Astrocyte (in vitro differentiated cells and primary cell): Measurements from ENCODE around the gene RTN4. TPM values are rescaled to one million over a fixed set of nuclear protein-coding genes. Genes with fewer than 3 reads are reported as not detected.

Experiments used
- DNase-seq: peaks from one replicate; pipeline ENCODE4 v3.0.0-alpha.2; 2010; ENCODE audit warnings: low read depth
- FAIRE-seq: peaks from 2 replicates; lab custom pipeline; 2011; peaks lifted over from hg19 to GRCh38; lab: Jason Lieb, UNC
- H2AFZ ChIP-seq: 2 replicates; pipeline ENCODE4 v1.6.0; 2012; ENCODE audit warnings: low read depth, low read length, inconsistent platforms
- H3K27ac ChIP-seq: 2 replicates; pipeline ENCODE4 v1.5.1; 2011; ENCODE audit warnings: low read depth, low read length, inconsistent platforms
- H3K27me3 ChIP-seq: 2 replicates; pipeline ENCODE4 v1.6.0; 2011; ENCODE audit warnings: low read length, inconsistent platforms; ENCODE audit not compliant: insufficient read depth
- H3K36me3 ChIP-seq: 2 replicates; pipeline ENCODE4 v1.5.1; 2011; ENCODE audit warnings: low read length, inconsistent platforms; ENCODE audit not compliant: insufficient read depth
- H3K4me1 ChIP-seq: 2 replicates; pipeline ENCODE4 v1.5.1; 2011; ENCODE audit warnings: low read length, inconsistent platforms; ENCODE audit not compliant: insufficient read depth
- H3K4me2 ChIP-seq: 2 replicates; pipeline ENCODE4 v1.6.0; 2012; ENCODE audit warnings: low read length, inconsistent platforms
- H3K4me3 ChIP-seq: 2 replicates; pipeline ENCODE4 v1.5.1; 2011; ENCODE audit warnings: low read depth, mild to moderate bottlenecking, low read length, inconsistent platforms; ENCODE audit not compliant: insufficient read depth
- H3K79me2 ChIP-seq: 2 replicates; pipeline ENCODE4 v1.6.0; 2012; ENCODE audit warnings: mild to moderate bottlenecking, low read length, inconsistent platforms; ENCODE audit not compliant: insufficient read depth
- H3K9ac ChIP-seq: 2 replicates; pipeline ENCODE4 v1.6.0; 2012; ENCODE audit warnings: mild to moderate bottlenecking, low read length, inconsistent platforms
- H3K9me3 ChIP-seq: 2 replicates; pipeline ENCODE4 v1.5.1; 2012; ENCODE audit warnings: low read depth, mild to moderate bottlenecking, low read length, inconsistent platforms; ENCODE audit not compliant: insufficient read depth
- H4K20me1 ChIP-seq: 2 replicates; pipeline ENCODE4 v1.6.0; 2012; ENCODE audit warnings: low read length, inconsistent platforms; ENCODE audit not compliant: insufficient read depth
- H3K27ac Mint-ChIP-seq: one replicate; pipeline ENCODE4 v1.8.0; 2021; ENCODE audit warnings: mild to moderate bottlenecking, mixed read lengths; ENCODE audit not compliant: unreplicated experiment
- H3K27me3 Mint-ChIP-seq: one replicate; pipeline ENCODE4 v1.8.0; 2021; ENCODE audit warnings: low read depth, mixed read lengths; ENCODE audit not compliant: unreplicated experiment
- H3K36me3 Mint-ChIP-seq: one replicate; pipeline ENCODE4 v1.8.0; 2021; ENCODE audit warnings: low read depth, mixed read lengths; ENCODE audit not compliant: unreplicated experiment
- H3K4me1 Mint-ChIP-seq: one replicate; pipeline ENCODE4 v1.8.0; 2021; ENCODE audit warnings: low read depth, mixed read lengths; ENCODE audit not compliant: unreplicated experiment
- H3K4me3 Mint-ChIP-seq: one replicate; pipeline ENCODE4 v1.8.0; 2021; ENCODE audit warnings: mild to moderate bottlenecking, moderate library complexity, mixed read lengths; ENCODE audit not compliant: unreplicated experiment
- H3K9me3 Mint-ChIP-seq: one replicate; pipeline ENCODE4 v1.8.0; 2021; ENCODE audit warnings: mild to moderate bottlenecking, mixed read lengths; ENCODE audit not compliant: unreplicated experiment
- EZH2 ChIP-seq: IDR thresholded peaks from 2 replicates; pipeline ENCODE4 v1.6.1; 2012; ENCODE audit warnings: mild to moderate bottlenecking, low read length, inconsistent platforms; ENCODE audit not compliant: insufficient read depth
- total RNA-seq: library from RNA; stranded (reverse); gene quantifications from 2 replicates; pipeline ENCODE4 v1.2.1, GENCODE V29; 2021
- TF ChIP-seq, protein P1 (sequence below): IDR thresholded peaks from 2 replicates; pipeline ENCODE4 v1.5.1; 2011; ENCODE audit warnings: low read depth, mild to moderate bottlenecking, inconsistent platforms, low read length, moderate library complexity; ENCODE audit not compliant: insufficient read depth

Gene RTN4
- total RNA-seq, 1 donor from 2014 or later, result 541 TPM

DNA sequence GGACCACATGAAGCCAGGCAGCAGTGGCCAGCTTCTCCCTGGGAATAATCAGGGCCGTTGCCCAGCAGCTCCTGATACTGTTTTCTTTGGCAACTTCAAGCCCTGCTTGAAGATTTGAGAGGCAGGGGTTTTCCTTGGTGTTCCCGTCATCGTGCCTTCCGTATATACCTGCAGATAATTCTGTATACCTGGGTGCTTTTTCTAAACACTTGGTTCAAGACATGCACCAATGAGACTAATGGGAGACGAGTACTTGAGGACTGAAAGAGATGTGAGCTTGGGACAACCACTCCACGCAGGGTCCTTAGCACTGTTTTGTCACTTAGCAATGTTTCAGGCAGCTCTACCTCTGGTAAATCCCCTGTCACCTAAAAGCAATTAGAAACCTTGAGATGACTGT, 118.8 kb downstream of the RTN4 start:
- no peaks in the 10 kb centered on the region for H3K36me3 ChIP-seq
- H3K9ac ChIP-seq, result no peak overlapping the region
- H3K9me3 ChIP-seq, result no peaks in the 10 kb centered on the region
- no peaks in the 10 kb centered on the region for H3K36me3 Mint-ChIP-seq
- no peak overlapping the region for H3K27ac Mint-ChIP-seq
- TF ChIP-seq, protein P1, sequence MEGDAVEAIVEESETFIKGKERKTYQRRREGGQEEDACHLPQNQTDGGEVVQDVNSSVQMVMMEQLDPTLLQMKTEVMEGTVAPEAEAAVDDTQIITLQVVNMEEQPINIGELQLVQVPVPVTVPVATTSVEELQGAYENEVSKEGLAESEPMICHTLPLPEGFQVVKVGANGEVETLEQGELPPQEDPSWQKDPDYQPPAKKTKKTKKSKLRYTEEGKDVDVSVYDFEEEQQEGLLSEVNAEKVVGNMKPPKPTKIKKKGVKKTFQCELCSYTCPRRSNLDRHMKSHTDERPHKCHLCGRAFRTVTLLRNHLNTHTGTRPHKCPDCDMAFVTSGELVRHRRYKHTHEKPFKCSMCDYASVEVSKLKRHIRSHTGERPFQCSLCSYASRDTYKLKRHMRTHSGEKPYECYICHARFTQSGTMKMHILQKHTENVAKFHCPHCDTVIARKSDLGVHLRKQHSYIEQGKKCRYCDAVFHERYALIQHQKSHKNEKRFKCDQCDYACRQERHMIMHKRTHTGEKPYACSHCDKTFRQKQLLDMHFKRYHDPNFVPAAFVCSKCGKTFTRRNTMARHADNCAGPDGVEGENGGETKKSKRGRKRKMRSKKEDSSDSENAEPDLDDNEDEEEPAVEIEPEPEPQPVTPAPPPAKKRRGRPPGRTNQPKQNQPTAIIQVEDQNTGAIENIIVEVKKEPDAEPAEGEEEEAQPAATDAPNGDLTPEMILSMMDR, result no peak
- TF ChIP-seq EZH2, result no peak
- no peaks in the 10 kb centered on the region for H4K20me1 ChIP-seq
- no peaks in the 10 kb centered on the region for H3K79me2 ChIP-seq
- FAIRE-seq (no peak), DNase-seq (no peak)
- no peak overlapping the region for H2AFZ ChIP-seq
- H3K4me1 Mint-ChIP-seq, result no peaks in the 10 kb centered on the region
- H3K9me3 Mint-ChIP-seq, result no peaks in the 10 kb centered on the region
- peaks cover 9% of the 10 kb centered on the region for H3K27me3 Mint-ChIP-seq
- H3K4me2 ChIP-seq, result no peak overlapping the region
- no peaks in the 10 kb centered on the region for H3K27me3 ChIP-seq
- no peak overlapping the region for H3K27ac ChIP-seq
- H3K4me3 ChIP-seq, result no peak overlapping the region
- H3K4me3 Mint-ChIP-seq, result no peak overlapping the region
- H3K4me1 ChIP-seq, result no peaks in the 10 kb centered on the region

DNA sequence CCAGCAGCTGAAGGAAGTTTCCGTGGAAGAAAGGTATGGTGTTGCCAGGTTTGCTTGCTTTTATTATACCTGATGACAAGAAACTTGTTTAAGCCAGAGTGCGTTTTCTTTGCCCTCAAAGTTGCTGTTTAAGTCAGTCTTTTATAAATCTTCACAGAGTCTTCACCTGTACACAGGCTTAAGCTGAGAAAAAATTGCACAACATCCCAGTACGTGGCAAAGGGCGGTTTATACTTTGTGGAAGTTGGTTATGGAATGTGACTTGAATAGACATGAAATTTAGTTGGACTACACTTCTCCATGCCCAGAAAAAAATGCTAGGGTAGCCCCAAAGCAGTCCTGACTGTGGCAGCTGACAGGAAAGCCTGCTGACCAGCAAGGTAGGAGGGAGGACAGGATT, 121.5 kb downstream of the RTN4 start:
- Histone ChIP-seq H3K9me3 (no peaks in the 10 kb centered on the region), H3K36me3 (no peaks in the 10 kb centered on the region), H3K9ac (no peak overlapping the region), H3K4me2 (no peak overlapping the region), H2AFZ (no peak overlapping the region), H3K27me3 (no peaks in the 10 kb centered on the region), H3K4me1 (no peaks in the 10 kb centered on the region), H3K4me3 (no peak overlapping the region), H4K20me1 (no peaks in the 10 kb centered on the region), H3K79me2 (no peaks in the 10 kb centered on the region), H3K27ac (no peak overlapping the region)
- Mint-ChIP-seq H3K4me1 (no peaks in the 10 kb centered on the region), H3K36me3 (no peaks in the 10 kb centered on the region), H3K4me3 (no peak overlapping the region), H3K27ac (no peak overlapping the region), H3K27me3 (peaks cover 9% of the 10 kb centered on the region), H3K9me3 (no peaks in the 10 kb centered on the region)
- no peak for TF ChIP-seq EZH2
- FAIRE-seq, result no peak
- DNase-seq, result no peak

DNA sequence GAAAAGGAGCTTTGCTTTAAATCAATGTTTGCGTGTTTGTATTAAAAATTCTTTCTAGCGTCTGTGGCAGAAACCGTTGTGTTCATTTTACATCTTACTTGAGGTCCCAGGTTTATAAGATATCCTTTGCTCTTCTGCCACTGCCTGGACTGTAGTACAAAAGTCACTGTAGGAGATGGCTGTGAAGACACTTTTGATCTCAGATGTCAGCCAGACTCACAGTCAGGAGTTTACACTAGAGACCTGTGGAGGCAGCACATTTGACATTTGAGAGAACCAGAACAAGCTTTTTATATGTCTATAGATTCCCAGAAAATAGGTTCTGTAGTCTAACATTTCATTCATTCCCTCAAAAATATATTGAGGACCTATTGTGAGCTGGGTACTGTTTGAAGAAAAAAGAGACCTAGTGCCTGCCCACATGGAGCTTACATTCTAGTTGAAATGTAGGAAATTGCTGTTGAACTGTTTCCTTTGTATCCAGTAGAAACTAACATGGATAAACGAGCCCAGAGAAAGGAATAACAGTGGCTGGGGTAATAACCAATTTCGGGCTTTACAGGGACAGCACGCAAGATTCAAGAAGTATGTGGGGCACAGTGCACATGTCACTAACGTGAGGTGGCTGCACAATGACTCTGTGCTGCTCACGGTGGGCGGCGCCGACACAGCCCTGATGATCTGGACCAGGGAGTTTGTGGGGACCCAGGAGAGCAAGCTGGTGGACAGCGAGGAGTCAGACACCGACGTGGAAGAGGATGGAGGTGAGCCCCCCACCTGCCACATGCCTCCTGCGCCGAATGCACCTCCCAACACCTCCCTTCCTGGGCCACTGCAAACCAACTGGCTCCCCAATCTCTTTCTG, 122.3 kb downstream of the RTN4 start:
- H3K79me2 ChIP-seq, result no peaks in the 10 kb centered on the region
- no peak overlapping the region for H3K9ac ChIP-seq
- TF ChIP-seq, protein P1, result no peak
- no peak for TF ChIP-seq EZH2
- no peaks in the 10 kb centered on the region for H4K20me1 ChIP-seq
- no peak for FAIRE-seq
- no peak overlapping the region for H2AFZ ChIP-seq
- Mint-ChIP-seq H3K27me3 (peaks cover 9% of the 10 kb centered on the region), H3K9me3 (no peaks in the 10 kb centered on the region), H3K4me3 (no peak overlapping the region), H3K27ac (no peak overlapping the region), H3K36me3 (no peaks in the 10 kb centered on the region), H3K4me1 (no peaks in the 10 kb centered on the region)
- H3K36me3 ChIP-seq, result no peaks in the 10 kb centered on the region
- H3K4me1 ChIP-seq, result no peaks in the 10 kb centered on the region
- H3K27me3 ChIP-seq, result no peaks in the 10 kb centered on the region
- no peak overlapping the region for H3K27ac ChIP-seq
- no peak overlapping the region for H3K4me2 ChIP-seq
- no peak for DNase-seq
- no peaks in the 10 kb centered on the region for H3K9me3 ChIP-seq
- no peak overlapping the region for H3K4me3 ChIP-seq
